ENCODE results near the gene PRSS2.

DNA sequence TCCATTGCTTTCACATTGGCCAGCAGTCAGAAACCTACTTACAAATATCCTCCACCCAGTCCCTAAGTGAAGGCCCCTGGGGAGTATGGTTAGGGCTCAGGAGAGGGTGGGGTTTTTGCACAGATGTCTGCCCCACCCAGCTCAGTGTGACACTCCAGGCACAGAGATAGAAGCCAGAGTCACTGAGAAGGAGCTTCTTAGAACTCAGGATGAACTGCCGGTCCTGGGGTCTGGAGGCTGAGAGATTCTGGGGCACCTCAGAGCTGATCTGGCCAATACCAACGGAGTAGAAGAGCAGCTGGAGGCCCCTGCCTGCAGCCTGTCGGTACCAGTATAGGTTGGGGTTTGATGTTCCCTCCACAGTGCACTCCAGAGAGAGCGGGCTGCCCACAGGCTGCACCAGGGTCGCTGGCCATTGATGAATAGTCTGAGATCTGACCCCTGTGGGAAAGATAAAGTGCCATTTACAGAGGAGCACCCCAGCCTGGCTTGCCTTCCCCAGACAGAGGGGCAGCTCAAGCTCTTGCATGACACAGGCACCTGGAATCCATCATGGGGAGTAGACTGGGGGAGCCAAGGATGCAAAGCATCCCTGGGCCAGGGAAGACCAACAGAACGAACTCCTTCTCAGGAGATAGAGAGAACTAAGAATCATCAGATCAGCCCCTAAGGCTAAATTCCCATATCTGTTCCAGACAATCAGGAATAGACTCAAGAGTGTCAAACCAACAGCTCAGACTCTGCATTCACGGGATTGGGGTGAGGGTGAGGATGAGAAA lies 41.9 kb downstream of the PRSS2 start:
- TF ChIP-seq, protein P1, sequence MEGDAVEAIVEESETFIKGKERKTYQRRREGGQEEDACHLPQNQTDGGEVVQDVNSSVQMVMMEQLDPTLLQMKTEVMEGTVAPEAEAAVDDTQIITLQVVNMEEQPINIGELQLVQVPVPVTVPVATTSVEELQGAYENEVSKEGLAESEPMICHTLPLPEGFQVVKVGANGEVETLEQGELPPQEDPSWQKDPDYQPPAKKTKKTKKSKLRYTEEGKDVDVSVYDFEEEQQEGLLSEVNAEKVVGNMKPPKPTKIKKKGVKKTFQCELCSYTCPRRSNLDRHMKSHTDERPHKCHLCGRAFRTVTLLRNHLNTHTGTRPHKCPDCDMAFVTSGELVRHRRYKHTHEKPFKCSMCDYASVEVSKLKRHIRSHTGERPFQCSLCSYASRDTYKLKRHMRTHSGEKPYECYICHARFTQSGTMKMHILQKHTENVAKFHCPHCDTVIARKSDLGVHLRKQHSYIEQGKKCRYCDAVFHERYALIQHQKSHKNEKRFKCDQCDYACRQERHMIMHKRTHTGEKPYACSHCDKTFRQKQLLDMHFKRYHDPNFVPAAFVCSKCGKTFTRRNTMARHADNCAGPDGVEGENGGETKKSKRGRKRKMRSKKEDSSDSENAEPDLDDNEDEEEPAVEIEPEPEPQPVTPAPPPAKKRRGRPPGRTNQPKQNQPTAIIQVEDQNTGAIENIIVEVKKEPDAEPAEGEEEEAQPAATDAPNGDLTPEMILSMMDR (IDR thresholded peaks at IDR 0.05; ENCODE audit: low read depth, low read length), result no peak
- TF ChIP-seq EZH2phosphoT487 (IDR thresholded peaks at IDR 0.05; ENCODE audit: low read depth), result no peak

Data from OCI-LY3 (cell line).